GM18951 (cell line): ENCODE data around the gene TBC1D2.

Experiments
- POLR2A ChIP-seq: IDR thresholded peaks from 4 replicates; pipeline ENCODE4 v1.6.1; 2011; ENCODE audit warnings: mild to moderate bottlenecking; ENCODE audit not compliant: insufficient read length, insufficient read depth; ENCODE audit errors: extremely low read depth
- in situ Hi-C: fragments of 300-500 bp; cut with MboI; formaldehyde crosslinking; loops from one replicate; pipeline ENCODE4 v1.12.0; 2022; ENCODE audit warnings: low sequenced_read_pairs, mixed read lengths, inconsistent platforms; ENCODE audit not compliant: unreplicated experiment

Gene TBC1D2

GRCh38 chr9:98263482-98264357 lies 8.3 kb upstream of the TBC1D2 start:
- TF ChIP-seq POLR2A = no peak

GRCh38 chr9:98263080-98263479 lies 7.6 kb upstream of the TBC1D2 start:
- in situ Hi-C loops = loop anchor here (10.0 kb wide), 1 partner anchor 198 kb away; no protein-coding TSS in a partner anchor
- no peak for TF ChIP-seq POLR2A

More at GRCh38 chr9:98263482-98264357, 8.3 kb upstream of the TBC1D2 start:
- in situ Hi-C loops = loop anchor here (10.0 kb wide), 1 partner anchor 199 kb away; no protein-coding TSS in a partner anchor

GRCh38 chr9:98262056-98262455 lies 6.6 kb upstream of the TBC1D2 start:
- no peak for TF ChIP-seq POLR2A
- in situ Hi-C loops = loop anchor here (10.0 kb wide), 1 partner anchor 197 kb away; no protein-coding TSS in a partner anchor

- TF ChIP-seq POLR2A = no peak
- in situ Hi-C loops = loop anchor here (10.0 kb wide), 1 partner anchor 196 kb away; no protein-coding TSS in a partner anchor
Measured at GRCh38 chr9:98260635-98261034, 5.2 kb upstream of the TBC1D2 start.

- no peak for TF ChIP-seq POLR2A
- in situ Hi-C loops = loop anchor here (10.0 kb wide), 1 partner anchor 195 kb away; no protein-coding TSS in a partner anchor
Measured at GRCh38 chr9:98259791-98260190, 4.3 kb upstream of the TBC1D2 start.

GRCh38 chr9:98256756-98257155 lies 1.3 kb upstream of the TBC1D2 start:
- TF ChIP-seq POLR2A = no peak
- in situ Hi-C loops = no loop called here

- in situ Hi-C loops = no loop called here
- TF ChIP-seq POLR2A = no peak
Measured at GRCh38 chr9:98255061-98255577, 330 bp downstream of the TBC1D2 start.

- TF ChIP-seq POLR2A = no peak
- in situ Hi-C loops = no loop called here
Measured at GRCh38 chr9:98254228-98255060, 1.0 kb downstream of the TBC1D2 start.

GRCh38 chr9:98253565-98253964 lies 1.9 kb downstream of the TBC1D2 start:
- in situ Hi-C loops = no loop called here
- TF ChIP-seq POLR2A = no peak

GRCh38 chr9:98251551-98251950 lies 3.9 kb downstream of the TBC1D2 start:
- in situ Hi-C loops = no loop called here
- TF ChIP-seq POLR2A = no peak

- in situ Hi-C loops = no loop called here
- no peak for TF ChIP-seq POLR2A
Measured at GRCh38 chr9:98249771-98250170, 5.7 kb downstream of the TBC1D2 start.

GRCh38 chr9:98248737-98249474 lies 6.5 kb downstream of the TBC1D2 start:
- TF ChIP-seq POLR2A = no peak
- in situ Hi-C loops = no loop called here
